ENCODE measurements around the gene PERCC1.

PERCC1 gene

GRCh38 chr16:1420111-1420539, 10.8 kb upstream of the PERCC1 start:
- no peak for TF ChIP-seq CTCF (IDR thresholded peaks at IDR 0.05; ENCODE audit: low read length, missing control alignments)
- H3K4me3 ChIP-seq (replicated peaks; ENCODE audit: low read depth, low read length), result peak overlapping the region; percentile 98
- DNase-seq (ENCODE audit: low read depth), result no peak

- no peak for DNase-seq (ENCODE audit: low read depth)
- no peak for TF ChIP-seq CTCF (IDR thresholded peaks at IDR 0.05; ENCODE audit: low read length, missing control alignments)
- H3K4me3 ChIP-seq (replicated peaks; ENCODE audit: low read depth, low read length), result no peak overlapping the region
Measured at GRCh38 chr16:1422076-1422475, 8.8 kb upstream of the PERCC1 start.

- no peak for TF ChIP-seq CTCF (IDR thresholded peaks at IDR 0.05; ENCODE audit: low read length, missing control alignments)
- H3K4me3 ChIP-seq (replicated peaks; ENCODE audit: low read depth, low read length), result no peak overlapping the region
- DNase-seq (ENCODE audit: low read depth), result no peak
Measured at GRCh38 chr16:1424028-1424427, 6.8 kb upstream of the PERCC1 start.

GRCh38 chr16:1425616-1426370, 5.1 kb upstream of the PERCC1 start:
- H3K4me3 ChIP-seq (replicated peaks; ENCODE audit: low read depth, low read length), result no peak overlapping the region
- no peak for DNase-seq (ENCODE audit: low read depth)
- TF ChIP-seq CTCF (IDR thresholded peaks at IDR 0.05; ENCODE audit: low read length, missing control alignments), result no peak

GRCh38 chr16:1426734-1427471, 4.0 kb upstream of the PERCC1 start:
- H3K4me3 ChIP-seq (replicated peaks; ENCODE audit: low read depth, low read length), result no peak overlapping the region
- TF ChIP-seq CTCF (IDR thresholded peaks at IDR 0.05; ENCODE audit: low read length, missing control alignments), result no peak
- no peak for DNase-seq (ENCODE audit: low read depth)

- H3K4me3 ChIP-seq (replicated peaks; ENCODE audit: low read depth, low read length), result no peak overlapping the region
- no peak for DNase-seq (ENCODE audit: low read depth)
- no peak for TF ChIP-seq CTCF (IDR thresholded peaks at IDR 0.05; ENCODE audit: low read length, missing control alignments)
Measured at GRCh38 chr16:1427473-1428461, 3.1 kb upstream of the PERCC1 start.
